Activated CD8-positive, alpha-beta memory T cell treated with anti-CD3 and anti-CD28 coated beads for 4 hours (primary cell): ENCODE data around the gene SIK1.
"Not testable (repeated sequence)": the region's sequence is repeated elsewhere in the genome, so short reads cannot be mapped to it uniquely, and the experiment has no call there.

Source experiments
- DNase-seq, 2 donors: peaks; one replicate each; pipeline ENCODE4 v3.0.0-alpha.2; 2020; ENCODE audit warnings: low read depth in 2 of 2

SIK1 gene

GRCh38 chr21:43426404-43427241, at the start of gene SIK1:
SIK1 (minus strand) TSS chr21:43427131; CDS start chr21:43426178, 953 bp downstream.
- not testable (repeated sequence) for DNase-seq

GRCh38 chr21:43471597-43472242, 44.8 kb upstream of the SIK1 start:
- DNase-seq: not testable (repeated sequence)

- not testable (repeated sequence) for DNase-seq
These were observed 43.0 kb upstream of the SIK1 start for GRCh38 chr21:43469719-43470458.

- no peak for DNase-seq
These were observed 40.9 kb upstream of the SIK1 start for GRCh38 chr21:43467785-43468184.

- DNase-seq: not testable (repeated sequence)
These were observed 38.2 kb upstream of the SIK1 start for GRCh38 chr21:43465159-43465558.

DNA sequence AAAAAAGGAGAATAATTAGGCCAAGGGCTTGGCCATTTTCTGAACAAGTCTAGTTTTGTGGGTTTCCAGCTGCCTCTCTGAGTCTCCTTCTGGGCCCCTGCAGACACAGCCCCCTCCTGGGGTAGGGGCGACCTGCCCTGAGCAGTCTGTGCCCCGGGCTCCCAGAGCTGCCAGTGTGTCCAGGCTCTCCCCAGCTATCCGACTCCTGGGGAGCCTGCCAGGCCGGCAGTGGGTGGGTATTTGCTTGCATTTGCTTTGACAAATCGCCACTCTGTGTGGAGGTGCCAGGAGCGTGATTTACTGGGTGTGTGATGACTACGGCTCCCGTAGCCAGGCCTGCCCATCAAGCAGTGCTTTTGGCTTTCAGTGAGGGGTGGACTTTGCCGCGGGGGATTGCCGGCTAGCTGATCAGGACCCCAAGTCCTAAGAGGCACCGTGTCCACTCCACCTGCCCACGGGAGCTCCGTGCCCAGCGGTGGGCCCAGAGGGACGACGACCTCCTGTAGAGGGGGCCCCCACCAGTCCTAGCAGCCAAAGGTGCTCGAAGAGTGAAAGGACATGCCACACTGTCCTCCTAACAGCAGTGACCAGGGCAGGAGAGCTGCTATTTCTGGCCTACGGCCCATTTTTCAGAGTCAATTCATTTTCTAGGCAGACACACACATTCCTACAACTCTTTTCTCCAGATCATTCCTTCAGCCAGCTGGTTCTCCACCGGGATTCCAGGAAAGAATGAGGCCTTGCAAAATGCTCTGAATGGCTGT, 36.7 kb upstream of the SIK1 start:
- DNase-seq: not testable (repeated sequence)

- not testable (repeated sequence) for DNase-seq
These were observed 36.0 kb upstream of the SIK1 start for GRCh38 chr21:43462932-43463331.

- DNase-seq: not testable (repeated sequence)
These were observed 33.5 kb upstream of the SIK1 start for GRCh38 chr21:43460475-43460874.

GRCh38 chr21:43458995-43459394, 32.1 kb upstream of the SIK1 start:
- DNase-seq: not testable (repeated sequence)

DNA sequence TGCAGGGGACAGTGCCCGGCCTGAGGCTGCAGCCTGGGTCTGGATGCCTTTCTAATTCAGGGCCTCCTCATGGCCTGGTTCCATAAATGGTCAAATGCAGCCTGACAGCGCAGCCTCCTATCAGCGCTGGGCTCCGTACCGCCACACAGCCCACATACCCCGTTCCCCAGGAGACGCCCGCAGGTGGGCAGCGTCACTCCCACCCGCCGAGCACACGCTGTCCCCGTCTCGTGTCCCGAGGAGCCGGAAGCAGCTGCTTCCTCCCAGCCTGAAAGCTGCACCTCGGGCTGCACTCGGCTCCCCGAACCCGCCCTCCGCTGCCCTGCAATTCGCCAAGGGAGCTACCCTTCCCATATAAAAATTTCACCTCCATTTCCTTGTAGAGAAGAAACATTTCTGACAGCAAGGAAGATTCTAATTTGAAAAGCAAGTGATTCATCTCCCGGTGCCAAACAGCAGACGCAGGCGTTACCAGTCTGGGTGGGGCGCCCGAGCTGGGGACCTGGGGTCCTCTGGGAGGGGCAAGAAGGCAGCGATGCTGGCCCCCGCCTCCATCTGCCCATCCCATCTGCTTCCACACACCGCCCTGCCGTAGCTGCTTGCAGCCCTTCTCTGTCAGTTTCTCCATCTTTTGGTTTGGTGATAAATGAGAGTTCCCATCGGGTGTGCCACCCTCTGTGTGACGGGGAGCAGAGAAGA, 29.8 kb upstream of the SIK1 start:
- DNase-seq: not testable (repeated sequence)

DNA sequence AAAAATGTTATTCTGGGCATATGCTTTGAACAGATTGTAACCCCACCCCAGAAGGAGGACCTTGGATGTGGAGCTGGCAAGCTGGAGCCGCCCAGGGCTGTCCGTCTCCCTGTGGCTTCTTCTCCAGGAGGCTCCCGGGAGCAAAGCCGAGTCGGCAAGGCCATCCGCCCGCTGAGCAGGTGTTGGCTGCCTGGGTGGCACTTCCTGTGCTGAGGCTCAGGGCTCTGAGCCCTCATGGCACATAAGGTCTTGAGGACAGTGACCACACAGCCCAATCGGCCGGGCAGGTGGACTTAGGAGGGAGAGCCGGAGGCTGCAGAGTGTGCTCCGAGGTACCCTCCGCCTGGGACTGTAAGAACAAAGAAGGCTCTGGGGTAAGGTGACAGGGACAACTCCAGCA, 28.8 kb upstream of the SIK1 start:
- not testable (repeated sequence) for DNase-seq

- not testable (repeated sequence) for DNase-seq
These were observed 27.2 kb upstream of the SIK1 start for GRCh38 chr21:43454176-43454575.

- DNase-seq: not testable (repeated sequence)
These were observed 24.9 kb upstream of the SIK1 start for GRCh38 chr21:43451850-43452249.

DNA sequence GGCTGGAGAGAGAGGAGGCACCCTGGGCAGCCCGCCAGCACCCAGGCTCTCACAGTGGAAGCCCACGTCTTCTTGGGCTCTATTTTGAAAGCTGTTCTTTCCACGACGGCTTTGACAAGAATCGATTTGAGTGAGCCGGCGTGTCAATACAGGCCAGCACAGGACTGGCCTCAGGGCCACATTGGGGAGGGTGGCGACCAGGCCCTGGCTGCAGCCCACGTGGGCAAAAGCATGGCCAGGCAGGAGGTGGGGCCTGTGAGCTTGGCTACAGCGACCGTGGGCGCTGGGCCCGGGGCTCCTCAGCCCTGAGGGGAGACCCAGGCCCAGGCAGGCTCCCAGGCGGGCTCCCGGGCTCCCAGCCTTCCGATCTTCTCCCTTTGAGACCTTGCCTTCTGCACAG, 23.4 kb upstream of the SIK1 start:
- not testable (repeated sequence) for DNase-seq

- DNase-seq: not testable (repeated sequence)
These were observed 20.5 kb upstream of the SIK1 start for GRCh38 chr21:43447353-43447977.

- not testable (repeated sequence) for DNase-seq
These were observed 19.5 kb upstream of the SIK1 start for GRCh38 chr21:43446277-43446932.

DNA sequence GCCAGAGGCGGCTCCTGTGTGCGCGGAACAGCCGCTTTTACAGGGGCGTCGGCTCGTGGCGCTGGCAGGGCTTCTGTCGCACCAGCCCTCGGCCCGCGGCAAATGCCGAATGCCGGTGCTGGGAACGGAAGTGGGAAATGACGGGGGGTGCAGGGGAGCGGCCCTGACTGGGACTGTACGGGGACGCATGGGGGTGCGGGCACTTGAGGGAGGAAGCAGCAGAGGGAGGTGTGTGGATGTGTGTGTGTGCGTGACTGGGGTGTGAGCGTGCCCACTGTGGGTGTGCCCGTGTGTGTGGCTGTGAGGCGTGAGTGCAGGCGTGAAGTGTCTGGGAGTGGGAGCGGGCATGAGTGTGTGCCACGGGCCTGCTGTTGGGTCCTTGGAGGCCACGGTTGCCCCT, 17.6 kb upstream of the SIK1 start:
- DNase-seq: not testable (repeated sequence)

- DNase-seq: not testable (repeated sequence)
These were observed 15.6 kb upstream of the SIK1 start for GRCh38 chr21:43442571-43442970.

- not testable (repeated sequence) for DNase-seq
These were observed 14.2 kb upstream of the SIK1 start for GRCh38 chr21:43440835-43441727.
